HG03571 (cell line): ENCODE results near the gene FBXW12.

Experiments used
- ATAC-seq: cut with Tn5 transposase; IDR thresholded peaks from one replicate; pipeline ENCODE4 v1.9.1; 2021; ENCODE audit not compliant: unreplicated experiment

Gene FBXW12

GRCh38 chr3:48406443-48407431 lies 34.7 kb downstream of the FBXW12 start:
- no peak for ATAC-seq

GRCh38 chr3:48407542-48408099 lies 35.6 kb downstream of the FBXW12 start:
- ATAC-seq = no peak

GRCh38 chr3:48408823-48409281 lies 36.8 kb downstream of the FBXW12 start:
- no peak for ATAC-seq

GRCh38 chr3:48409291-48410201 lies 37.5 kb downstream of the FBXW12 start:
- no peak for ATAC-seq

- ATAC-seq = no peak
These were observed 38.4 kb downstream of the FBXW12 start for GRCh38 chr3:48410205-48411040.

GRCh38 chr3:48411041-48411588 lies 39.1 kb downstream of the FBXW12 start:
- no peak for ATAC-seq

GRCh38 chr3:48411606-48412374 lies 39.8 kb downstream of the FBXW12 start:
- no peak for ATAC-seq

GRCh38 chr3:48412375-48413001 lies 40.5 kb downstream of the FBXW12 start:
- ATAC-seq = no peak

- ATAC-seq = no peak
These were observed 41.1 kb downstream of the FBXW12 start for GRCh38 chr3:48413086-48413485.

- ATAC-seq = no peak
These were observed 41.6 kb downstream of the FBXW12 start for GRCh38 chr3:48413611-48414010.

GRCh38 chr3:48414376-48415250 lies 42.6 kb downstream of the FBXW12 start:
- no peak for ATAC-seq

GRCh38 chr3:48415251-48415953 lies 43.4 kb downstream of the FBXW12 start:
- no peak for ATAC-seq

GRCh38 chr3:48416091-48416505 lies 44.1 kb downstream of the FBXW12 start:
- ATAC-seq = no peak

GRCh38 chr3:48416546-48416945 lies 44.5 kb downstream of the FBXW12 start:
- no peak for ATAC-seq

- ATAC-seq = no peak
These were observed 45.6 kb downstream of the FBXW12 start for GRCh38 chr3:48417529-48418108.

GRCh38 chr3:48418140-48418539 lies 46.1 kb downstream of the FBXW12 start:
- ATAC-seq = no peak

GRCh38 chr3:48418651-48419050 lies 46.6 kb downstream of the FBXW12 start:
- no peak for ATAC-seq
